Effector memory CD8-positive, alpha-beta T cell (primary cell): ENCODE measurements around the gene CD164L2.

Experiments used
- ATAC-seq: fragments of 150-1000 bp; cut with Tn5 transposase; replicated peaks from 2 replicates; pipeline ENCODE4 v1.10.0; 2021; ENCODE audit warnings: mild to moderate bottlenecking, moderate library complexity
- DNase-seq, 3 experiments: peaks; one replicate each; pipeline ENCODE4 v3.0.0; 2021
- H3K27ac Mint-ChIP-seq, 2 donors: one replicate each; pipeline ENCODE4 v1.8.0; 2022; ENCODE audit warnings: mild to moderate bottlenecking in 2 of 2, mixed read lengths in 2 of 2, moderate library complexity in 2 of 2
- H3K27me3 Mint-ChIP-seq, 2 donors: one replicate each; pipeline ENCODE4 v1.8.0; 2022; ENCODE audit warnings: mixed read lengths in 2 of 2
- H3K36me3 Mint-ChIP-seq: one replicate; pipeline ENCODE4 v1.8.0; 2022; ENCODE audit warnings: mild to moderate bottlenecking, moderate library complexity, mixed read lengths; ENCODE audit not compliant: insufficient read depth
- H3K4me1 Mint-ChIP-seq, 2 donors: one replicate each; pipeline ENCODE4 v1.8.0; 2022; ENCODE audit warnings: low read depth in 2 of 2, mixed read lengths in 2 of 2
- H3K4me3 Mint-ChIP-seq, 2 donors: one replicate each; pipeline ENCODE4 v1.8.0; 2022; ENCODE audit warnings: mild to moderate bottlenecking in 2 of 2, mixed read lengths in 2 of 2, moderate library complexity in 2 of 2
- H3K9me3 Mint-ChIP-seq, 2 donors: one replicate each; pipeline ENCODE4 v1.8.0; 2022; ENCODE audit warnings: mixed read lengths in 2 of 2

Gene CD164L2

GRCh38 chr1:27372022-27372807 lies 10.9 kb downstream of the CD164L2 start:
- H3K4me1 Mint-ChIP-seq: peaks cover 0 to 6% of the 10 kb centered on the region in 2 donors

DNA sequence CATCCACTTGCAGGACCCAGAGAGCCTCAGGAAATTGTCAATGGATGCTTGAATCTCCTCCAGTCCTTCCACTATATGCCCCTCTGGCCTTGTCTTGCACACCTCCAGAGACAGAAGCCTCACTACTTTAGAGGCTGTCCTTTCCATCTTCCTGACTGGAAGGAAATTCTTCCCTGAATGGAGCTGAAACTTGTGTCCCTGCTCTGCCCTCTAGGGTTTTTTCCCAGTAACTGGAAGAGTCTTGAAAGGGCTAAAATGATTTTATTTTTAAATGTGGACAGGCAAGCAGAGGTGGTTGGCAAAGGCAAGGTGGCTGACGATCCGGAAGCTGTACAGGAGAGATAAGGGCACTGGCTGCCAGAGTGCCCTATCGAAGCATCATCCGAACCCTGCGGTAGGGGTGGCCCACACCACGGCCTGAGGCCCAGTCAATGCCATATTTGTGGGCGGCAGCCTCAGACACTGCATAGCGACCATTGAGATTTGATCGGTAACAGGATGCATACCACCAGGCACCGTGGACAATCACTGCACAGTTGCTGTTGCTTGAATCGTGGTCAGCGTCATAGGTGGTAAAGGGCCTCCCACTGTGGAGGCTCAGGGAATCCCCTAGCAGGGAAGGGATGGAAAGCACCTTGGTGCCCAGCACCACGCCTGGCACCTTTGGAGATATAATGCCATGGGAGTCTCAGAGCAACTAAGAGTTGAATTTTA lies 14.1 kb downstream of the CD164L2 start:
- Mint-ChIP-seq H3K36me3 (peaks cover 8% of the 10 kb centered on the region), H3K27ac (no peak overlapping the region), H3K4me1 (peaks cover 13 to 26% of the 10 kb centered on the region in 2 donors), H3K4me3 (no peak overlapping the region), H3K27me3 (no peaks in the 10 kb centered on the region), H3K9me3 (no peaks in the 10 kb centered on the region)
- DNase-seq: no peak
- ATAC-seq: no peak

More at GRCh38 chr1:27372022-27372807, 10.9 kb downstream of the CD164L2 start:
- Mint-ChIP-seq H3K27me3 (peaks cover 0 to 8% of the 10 kb centered on the region in 2 donors), H3K36me3 (peaks cover 3% of the 10 kb centered on the region), H3K27ac (no peak overlapping the region), H3K4me3 (no peak overlapping the region), H3K9me3 (no peaks in the 10 kb centered on the region)
- ATAC-seq (no peak), DNase-seq (no peak)

GRCh38 chr1:27367160-27367650 lies 15.9 kb downstream of the CD164L2 start:
- peak overlapping the region; percentile 66 to 80 for H3K4me3 Mint-ChIP-seq
- H3K27ac Mint-ChIP-seq: peak overlapping the region in 1 of 2 donors; percentile 51
- H3K27me3 Mint-ChIP-seq: no peaks in the 10 kb centered on the region
- ATAC-seq: no peak
- H3K4me1 Mint-ChIP-seq: peaks cover 13 to 29% of the 10 kb centered on the region in 2 donors
- H3K9me3 Mint-ChIP-seq: no peaks in the 10 kb centered on the region
- no peak for DNase-seq
- peaks cover 8% of the 10 kb centered on the region for H3K36me3 Mint-ChIP-seq

GRCh38 chr1:27366411-27367159 lies 16.5 kb downstream of the CD164L2 start, which contains the start of gene MAP3K6:
MAP3K6 (minus strand) TSS chr1:27366961; CDS start chr1:27366597, 364 bp downstream.
- DNase-seq: peak in 1 of 3 experiments; percentile 38
- H3K27ac Mint-ChIP-seq: peak within 1 kb of the TSS in 1 of 2 donors; percentile 75
- peak within 1 kb of the TSS; percentile 90 to 91 for H3K4me3 Mint-ChIP-seq

DNA sequence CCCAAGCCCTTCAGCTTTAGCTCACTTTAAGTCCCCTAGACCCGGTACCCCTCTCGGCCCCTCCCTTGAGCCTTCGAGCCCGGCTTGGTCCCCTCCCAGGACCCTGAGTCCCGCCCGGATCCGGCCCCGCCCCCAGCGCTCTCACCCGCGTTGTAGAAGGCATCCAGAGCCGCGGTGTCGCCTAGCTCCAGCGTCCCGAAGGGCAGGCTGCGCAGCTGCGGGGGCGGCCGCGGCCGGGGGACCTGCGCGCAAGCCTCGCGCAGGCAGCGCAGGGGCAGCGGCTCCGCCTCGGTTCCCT lies 17.1 kb downstream of the CD164L2 start:
- peak overlapping the region in 1 of 2 donors; percentile 75 for H3K27ac Mint-ChIP-seq
- no peaks in the 10 kb centered on the region for H3K9me3 Mint-ChIP-seq
- H3K27me3 Mint-ChIP-seq: no peaks in the 10 kb centered on the region
- DNase-seq (peak; percentile 51 to 67 (median 53)), ATAC-seq (peak; percentile 69)
- H3K36me3 Mint-ChIP-seq: peaks cover 8% of the 10 kb centered on the region
- H3K4me1 Mint-ChIP-seq: peaks cover 13 to 29% of the 10 kb centered on the region in 2 donors
- H3K4me3 Mint-ChIP-seq: peak overlapping the region; percentile 90 to 91

More at GRCh38 chr1:27366411-27367159, 16.5 kb downstream of the CD164L2 start, which contains the start of gene MAP3K6:
- Mint-ChIP-seq H3K27me3 (no peaks in the 10 kb centered on the region), H3K9me3 (no peaks in the 10 kb centered on the region), H3K4me1 (peaks cover 13 to 29% of the 10 kb centered on the region in 2 donors), H3K36me3 (peaks cover 8% of the 10 kb centered on the region)
- ATAC-seq: peak; percentile 54

DNA sequence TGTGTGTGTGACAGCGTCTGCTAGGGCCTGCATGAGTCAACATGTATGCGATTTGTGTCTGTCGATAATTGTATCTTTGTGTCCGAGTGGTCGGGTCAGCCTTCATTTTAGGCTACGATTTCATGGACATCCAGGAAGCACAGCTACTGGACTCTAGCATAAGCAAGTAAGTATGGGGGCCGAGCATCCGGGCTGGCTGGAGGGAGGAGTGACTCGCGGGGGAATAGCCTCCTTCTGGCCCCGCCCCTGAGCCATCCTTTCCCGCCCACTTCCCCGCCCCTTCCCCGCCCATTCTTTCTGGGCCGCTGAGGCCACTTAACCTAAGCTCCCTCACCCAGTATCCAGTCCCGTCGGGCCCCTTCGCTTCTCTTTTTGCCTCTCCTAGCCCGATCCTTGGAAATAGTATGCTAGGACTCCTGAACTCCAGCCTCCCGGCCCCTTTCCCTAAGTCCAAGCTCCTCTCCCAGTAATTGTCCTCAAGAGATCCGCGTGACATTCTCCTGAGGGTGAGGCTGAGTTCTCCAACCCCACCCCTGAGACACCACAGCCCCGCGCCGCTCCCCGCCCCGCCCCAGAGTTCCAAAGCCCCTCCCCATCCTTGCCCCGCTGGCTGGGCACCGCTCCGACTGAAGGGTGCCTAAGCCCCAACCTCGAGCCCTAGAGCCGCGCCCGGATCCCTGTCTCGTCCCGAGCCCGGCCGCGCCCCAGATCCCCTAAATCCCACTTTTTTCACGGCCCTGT lies 17.6 kb downstream of the CD164L2 start:
- peak overlapping the region in 1 of 2 donors; percentile 75 for H3K27ac Mint-ChIP-seq
- H3K27me3 Mint-ChIP-seq: no peaks in the 10 kb centered on the region
- DNase-seq (peak; percentile 46 to 64 (median 54)), ATAC-seq (peak; percentile 67)
- peak overlapping the region; percentile 90 to 91 for H3K4me3 Mint-ChIP-seq
- H3K36me3 Mint-ChIP-seq: peaks cover 8% of the 10 kb centered on the region
- no peaks in the 10 kb centered on the region for H3K9me3 Mint-ChIP-seq
- peaks cover 13 to 32% of the 10 kb centered on the region in 2 donors for H3K4me1 Mint-ChIP-seq

DNA sequence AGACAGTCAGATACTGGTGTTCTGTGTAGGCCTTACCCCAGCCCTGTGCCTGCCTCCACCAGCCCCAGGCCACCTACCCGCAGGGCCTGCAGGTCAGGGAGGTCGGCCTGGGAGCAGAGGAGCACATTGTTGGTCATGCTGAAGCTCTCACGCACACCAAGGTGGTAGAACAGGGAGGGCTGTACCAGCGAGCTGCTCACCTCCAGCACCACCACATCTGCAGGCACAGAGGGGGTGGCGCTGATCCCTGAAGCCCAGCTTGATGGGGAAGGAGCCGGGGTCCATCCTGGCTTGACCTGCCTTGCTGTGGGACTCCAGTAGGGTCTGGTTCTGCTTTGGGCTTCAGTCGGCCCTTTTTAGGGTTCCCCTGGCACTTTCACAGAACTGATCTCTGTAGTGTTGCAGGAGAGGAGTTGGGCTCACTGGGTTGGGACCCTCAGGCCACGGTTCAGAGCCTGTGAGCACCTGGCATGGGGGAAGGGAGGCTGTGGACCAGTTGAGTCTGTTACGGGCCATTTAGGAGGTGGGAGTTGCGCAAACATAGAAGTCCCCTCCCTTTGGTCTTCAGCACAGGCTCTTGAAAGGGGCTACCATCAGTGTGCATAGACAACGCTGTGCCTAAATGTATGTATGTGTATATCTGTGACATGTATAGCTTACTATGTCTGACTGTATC lies 18.3 kb downstream of the CD164L2 start:
- H3K36me3 Mint-ChIP-seq: peaks cover 11% of the 10 kb centered on the region
- peaks cover 19 to 38% of the 10 kb centered on the region in 2 donors for H3K4me1 Mint-ChIP-seq
- H3K9me3 Mint-ChIP-seq: no peaks in the 10 kb centered on the region
- peak overlapping the region; percentile 90 to 91 for H3K4me3 Mint-ChIP-seq
- H3K27me3 Mint-ChIP-seq: no peaks in the 10 kb centered on the region
- DNase-seq: no peak
- H3K27ac Mint-ChIP-seq: peak overlapping the region; percentile 72 to 75
- no peak for ATAC-seq

- ATAC-seq (no peak), DNase-seq (no peak)
- H3K9me3 Mint-ChIP-seq: no peaks in the 10 kb centered on the region
- peaks cover 14% of the 10 kb centered on the region for H3K36me3 Mint-ChIP-seq
- H3K4me1 Mint-ChIP-seq: peaks cover 27 to 45% of the 10 kb centered on the region in 2 donors
- peak overlapping the region; percentile 35 to 51 for H3K4me3 Mint-ChIP-seq
- H3K27ac Mint-ChIP-seq: peak overlapping the region in 1 of 2 donors; percentile 72
- no peaks in the 10 kb centered on the region for H3K27me3 Mint-ChIP-seq
Observed at GRCh38 chr1:27363766-27364695, 19.1 kb downstream of the CD164L2 start.

GRCh38 chr1:27361553-27361952 lies 21.6 kb downstream of the CD164L2 start:
- H3K4me3 Mint-ChIP-seq: peak overlapping the region; percentile 65 to 84
- peak overlapping the region in 1 of 2 donors; percentile 41 for H3K27ac Mint-ChIP-seq
- no peaks in the 10 kb centered on the region for H3K9me3 Mint-ChIP-seq
- ATAC-seq: no peak
- H3K36me3 Mint-ChIP-seq: peaks cover 25% of the 10 kb centered on the region
- peaks cover 30 to 57% of the 10 kb centered on the region in 2 donors for H3K4me1 Mint-ChIP-seq
- H3K27me3 Mint-ChIP-seq: no peaks in the 10 kb centered on the region
- DNase-seq: no peak

DNA sequence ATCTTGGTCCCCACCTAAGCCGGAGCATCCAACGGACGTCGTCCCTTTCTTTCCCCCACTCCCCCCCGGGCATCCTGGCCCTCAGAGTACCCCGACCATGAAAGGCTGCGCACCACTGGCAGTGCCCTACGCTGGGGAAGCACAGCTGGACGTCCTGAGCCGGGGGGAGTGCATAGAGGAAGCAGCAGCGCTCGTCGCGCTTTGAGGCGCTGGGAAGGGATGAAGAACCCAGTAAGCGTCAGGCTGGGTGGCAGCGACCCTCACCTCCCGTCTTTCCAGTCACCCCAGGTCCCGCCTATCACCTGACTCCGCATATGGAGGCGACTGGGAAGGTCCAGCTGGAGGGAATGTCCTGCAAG lies 22.1 kb downstream of the CD164L2 start:
- no peak for ATAC-seq
- peak overlapping the region; percentile 65 to 84 for H3K4me3 Mint-ChIP-seq
- no peaks in the 10 kb centered on the region for H3K9me3 Mint-ChIP-seq
- H3K36me3 Mint-ChIP-seq: peaks cover 25% of the 10 kb centered on the region
- H3K27me3 Mint-ChIP-seq: no peaks in the 10 kb centered on the region
- DNase-seq: no peak
- no peak overlapping the region for H3K27ac Mint-ChIP-seq
- H3K4me1 Mint-ChIP-seq: peaks cover 30 to 62% of the 10 kb centered on the region in 2 donors

- ATAC-seq: peak; percentile 15
- H3K36me3 Mint-ChIP-seq: peaks cover 24% of the 10 kb centered on the region
Observed at GRCh38 chr1:27360159-27361043, 22.7 kb downstream of the CD164L2 start.

More at GRCh38 chr1:27360159-27361043, 22.7 kb downstream of the CD164L2 start:
- Mint-ChIP-seq H3K4me3 (peak overlapping the region; percentile 65 to 84), H3K27me3 (no peaks in the 10 kb centered on the region), H3K27ac (peak overlapping the region; percentile 57 to 74), H3K4me1 (peaks cover 27 to 64% of the 10 kb centered on the region in 2 donors), H3K9me3 (no peaks in the 10 kb centered on the region)
- DNase-seq: peak in 2 of 3 experiments; percentile 44 to 45
